Peyer's patch (tissue), 4 donors: Measurements from ENCODE around the gene ODAM. TPM values are rescaled to one million over a fixed set of nuclear protein-coding genes. Genes with fewer than 3 reads are reported as not detected.

Source experiments
- DNase-seq, 3 donors: peaks; one replicate each; pipeline ENCODE4 v3.0.0-alpha.2; 2017 to 2019
- H3K27ac ChIP-seq, 4 donors: fragments of 200-600 bp; sonication (generic); one replicate each; pipeline ENCODE4 v1.5.1; 2016 to 2019
- H3K27me3 ChIP-seq, 2 donors: fragments of 200-600 bp; sonication (generic); one replicate each; pipeline ENCODE4 v1.5.1; 2019
- H3K36me3 ChIP-seq, 3 donors: fragments of 200-600 bp; sonication (generic); one replicate each; pipeline ENCODE4 v1.5.1; 2016 to 2019
- H3K4me1 ChIP-seq, 4 donors: fragments of 200-600 bp; sonication (generic); one replicate each; pipeline ENCODE4 v1.5.1; 2016 to 2019
- H3K4me3 ChIP-seq, 4 donors: fragments of 200-600 bp; sonication (generic); 1 replicate in 3 of 4; 2 replicates in 1 of 4; pipeline ENCODE4 v1.5.1; 2016 to 2019; ENCODE audit warnings: mild to moderate bottlenecking in 1 of 4
- H3K9me3 ChIP-seq, 4 donors: fragments of 200-600 bp; sonication (generic); one replicate each; pipeline ENCODE4 v1.5.1; 2016 to 2019; ENCODE audit warnings: mild to moderate bottlenecking in 1 of 4
- POLR2A ChIP-seq, 2 donors: fragments of 450-650 bp; IDR thresholded peaks; one replicate each; pipeline ENCODE4 v1.5.1; 2017; ENCODE audit warnings: antibody characterized with exemption in 2 of 2, mild to moderate bottlenecking in 2 of 2, moderate library complexity in 2 of 2
- total RNA-seq, 4 donors: library from RNA; depleted of rRNA; stranded (reverse); fragments of >200 nt; gene quantifications; one replicate each; pipeline ENCODE4 v1.1.0, GENCODE V29; 2016
- TF ChIP-seq, protein P1 (sequence below), 6 experiments: fragments of 450-650 bp in 4 of 6; fragments of 200-600 bp in 2 of 6; sonication (generic) in 1 of 6; IDR thresholded peaks; one replicate each; pipeline ENCODE4 v1.5.1; 2017 to 2019; ENCODE audit warnings: antibody characterized with exemption in 6 of 6, mild to moderate bottlenecking in 3 of 6, moderate library complexity in 1 of 6

The ODAM gene
- total RNA-seq, 4 donors from 2014 or later, result not detected

- Histone ChIP-seq H3K27ac (no peak overlapping the region), H3K9me3 (no peaks in the 10 kb centered on the region), H3K27me3 (no peaks in the 10 kb centered on the region), H3K4me1 (no peaks in the 10 kb centered on the region), H3K36me3 (no peaks in the 10 kb centered on the region), H3K4me3 (no peak overlapping the region)
- DNase-seq, result no peak
- TF ChIP-seq POLR2A (IDR thresholded peaks at IDR 0.05), result no peak
- TF ChIP-seq, protein P1, sequence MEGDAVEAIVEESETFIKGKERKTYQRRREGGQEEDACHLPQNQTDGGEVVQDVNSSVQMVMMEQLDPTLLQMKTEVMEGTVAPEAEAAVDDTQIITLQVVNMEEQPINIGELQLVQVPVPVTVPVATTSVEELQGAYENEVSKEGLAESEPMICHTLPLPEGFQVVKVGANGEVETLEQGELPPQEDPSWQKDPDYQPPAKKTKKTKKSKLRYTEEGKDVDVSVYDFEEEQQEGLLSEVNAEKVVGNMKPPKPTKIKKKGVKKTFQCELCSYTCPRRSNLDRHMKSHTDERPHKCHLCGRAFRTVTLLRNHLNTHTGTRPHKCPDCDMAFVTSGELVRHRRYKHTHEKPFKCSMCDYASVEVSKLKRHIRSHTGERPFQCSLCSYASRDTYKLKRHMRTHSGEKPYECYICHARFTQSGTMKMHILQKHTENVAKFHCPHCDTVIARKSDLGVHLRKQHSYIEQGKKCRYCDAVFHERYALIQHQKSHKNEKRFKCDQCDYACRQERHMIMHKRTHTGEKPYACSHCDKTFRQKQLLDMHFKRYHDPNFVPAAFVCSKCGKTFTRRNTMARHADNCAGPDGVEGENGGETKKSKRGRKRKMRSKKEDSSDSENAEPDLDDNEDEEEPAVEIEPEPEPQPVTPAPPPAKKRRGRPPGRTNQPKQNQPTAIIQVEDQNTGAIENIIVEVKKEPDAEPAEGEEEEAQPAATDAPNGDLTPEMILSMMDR (IDR thresholded peaks at IDR 0.05), result no peak
Observed at GRCh38 chr4:70178075-70178660, 17.4 kb upstream of the ODAM start.

GRCh38 chr4:70179811-70180210, 15.7 kb upstream of the ODAM start:
- no peak for DNase-seq
- TF ChIP-seq, protein P1 (IDR thresholded peaks at IDR 0.05), result no peak
- TF ChIP-seq POLR2A (IDR thresholded peaks at IDR 0.05), result no peak
- H3K36me3 ChIP-seq, result no peaks in the 10 kb centered on the region
- H3K4me1 ChIP-seq, result no peaks in the 10 kb centered on the region
- H3K27me3 ChIP-seq, result no peaks in the 10 kb centered on the region
- no peaks in the 10 kb centered on the region for H3K9me3 ChIP-seq
- H3K4me3 ChIP-seq, result no peak overlapping the region
- no peak overlapping the region for H3K27ac ChIP-seq

- Histone ChIP-seq H3K4me3 (no peak overlapping the region), H3K9me3 (no peaks in the 10 kb centered on the region), H3K27me3 (no peaks in the 10 kb centered on the region), H3K36me3 (no peaks in the 10 kb centered on the region), H3K27ac (no peak overlapping the region), H3K4me1 (no peaks in the 10 kb centered on the region)
- DNase-seq, result no peak
- TF ChIP-seq, protein P1 (IDR thresholded peaks at IDR 0.05), result no peak
- no peak for TF ChIP-seq POLR2A (IDR thresholded peaks at IDR 0.05)
Observed at GRCh38 chr4:70181864-70182263, 13.7 kb upstream of the ODAM start.

GRCh38 chr4:70182517-70183167, 12.9 kb upstream of the ODAM start:
- no peak for DNase-seq
- no peak overlapping the region for H3K27ac ChIP-seq
- H3K4me3 ChIP-seq, result no peak overlapping the region
- H3K9me3 ChIP-seq, result no peaks in the 10 kb centered on the region
- H3K4me1 ChIP-seq, result no peaks in the 10 kb centered on the region
- H3K27me3 ChIP-seq, result no peaks in the 10 kb centered on the region
- no peak for TF ChIP-seq POLR2A (IDR thresholded peaks at IDR 0.05)
- TF ChIP-seq, protein P1 (IDR thresholded peaks at IDR 0.05), result no peak
- H3K36me3 ChIP-seq, result no peaks in the 10 kb centered on the region

GRCh38 chr4:70183168-70183939, 12.2 kb upstream of the ODAM start:
- H3K4me3 ChIP-seq, result no peak overlapping the region
- no peaks in the 10 kb centered on the region for H3K4me1 ChIP-seq
- H3K27ac ChIP-seq, result no peak overlapping the region
- H3K9me3 ChIP-seq, result no peaks in the 10 kb centered on the region
- TF ChIP-seq POLR2A (IDR thresholded peaks at IDR 0.05), result no peak
- TF ChIP-seq, protein P1 (IDR thresholded peaks at IDR 0.05), result peak in 4 of 6 experiments; percentile 29 to 55 (median 52)
- no peaks in the 10 kb centered on the region for H3K36me3 ChIP-seq
- peak in 1 of 3 donors; percentile 45 for DNase-seq
- H3K27me3 ChIP-seq, result no peaks in the 10 kb centered on the region
